ENCODE data around the gene CD7. TPM values are rescaled to one million over a fixed set of nuclear protein-coding genes. Genes with fewer than 3 reads are reported as not detected.
A peak's percentile ranks its signal among the peaks of the same experiment; 100 is the strongest.

The CD7 gene
- total and polyA plus RNA-seq, 4 donors = 0.33 to 3.4 (median 1.7) TPM

DNA sequence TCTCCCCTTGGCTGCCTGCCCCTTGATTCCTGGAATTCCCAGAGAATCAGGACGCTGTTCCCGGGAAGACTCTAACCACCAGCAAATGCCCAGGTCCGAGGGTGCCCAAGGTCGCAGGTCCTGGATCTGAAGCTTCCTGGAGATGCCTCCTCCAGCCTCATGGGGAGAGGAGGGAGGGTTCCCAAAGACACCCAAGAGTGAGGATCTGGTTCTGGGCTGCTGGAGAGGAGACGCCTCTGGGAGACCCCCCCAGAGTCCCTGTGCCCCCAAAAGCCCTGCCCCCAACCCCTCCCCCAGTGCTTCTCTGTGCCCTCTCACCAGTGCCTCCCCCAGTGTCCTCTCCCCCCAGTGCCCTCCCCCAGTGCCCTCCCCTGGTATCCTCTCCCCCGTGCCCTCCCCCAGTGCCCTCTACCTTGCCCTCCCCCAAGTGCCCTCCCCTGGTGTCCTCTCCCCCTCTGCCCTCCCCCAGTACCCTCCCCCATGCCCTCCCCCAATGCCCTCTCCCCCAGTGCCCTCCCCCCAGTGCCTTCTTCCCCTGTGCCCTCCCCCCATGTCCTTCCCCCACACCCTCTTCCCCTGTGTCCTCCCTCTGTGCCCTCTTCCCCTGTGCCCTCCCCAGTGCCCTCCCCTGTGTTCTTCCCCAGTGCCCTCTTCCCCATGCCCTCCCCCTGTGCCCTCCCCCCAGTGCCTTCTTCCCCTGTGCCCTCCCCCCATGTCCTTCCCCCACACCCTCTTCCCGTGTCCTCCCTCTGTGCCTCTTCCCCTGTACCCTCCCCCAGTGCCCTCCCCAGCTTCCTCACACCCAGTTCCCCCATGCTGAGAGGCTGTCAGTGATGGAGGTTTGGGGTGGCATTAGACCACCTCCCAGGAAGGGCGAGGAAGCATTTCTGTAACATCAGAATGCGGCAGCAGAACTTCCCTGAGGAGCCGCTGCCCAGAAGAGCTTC, 22.5 kb upstream of the CD7 start:
- WGBS, 2 donors = 50 to 54% methylated on average over 8 to 10 of the region's 10 CpGs

DNA sequence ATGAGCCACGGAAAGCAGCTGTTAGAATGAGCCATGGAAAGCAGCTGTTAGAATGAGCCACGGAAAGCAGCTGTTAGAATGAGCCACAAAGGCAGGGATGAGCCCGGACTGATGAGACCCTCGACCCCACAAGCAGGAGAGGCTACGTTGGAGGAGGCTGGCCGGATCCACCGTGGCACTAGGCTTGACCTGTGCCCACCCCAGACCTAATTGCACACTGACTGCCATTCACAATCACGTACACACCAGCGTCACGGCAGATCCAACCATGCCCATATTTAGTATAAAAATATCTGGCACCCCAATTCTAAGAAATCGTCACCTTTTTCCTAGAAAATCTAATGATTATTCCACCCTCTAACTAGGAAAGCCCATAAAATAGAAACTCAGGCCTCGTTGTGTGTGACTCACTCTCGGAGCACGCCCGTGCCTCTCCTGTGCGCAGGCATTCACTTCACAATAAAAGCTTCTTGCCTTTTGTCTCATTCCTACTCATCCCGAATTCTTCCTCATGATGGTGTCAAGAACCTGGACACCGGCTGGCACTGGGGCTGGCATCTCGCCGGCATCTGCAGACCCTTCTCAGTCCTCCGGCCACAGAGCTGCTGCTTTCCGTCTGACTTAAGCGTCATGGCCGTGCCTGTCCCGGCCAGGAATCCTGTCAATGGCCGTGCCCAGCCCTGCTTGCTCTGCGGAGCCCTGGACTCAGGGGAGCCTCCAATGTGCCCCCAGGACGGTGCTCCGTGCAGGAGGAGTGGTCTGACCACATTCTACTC, 21.6 kb upstream of the CD7 start:
- Histone ChIP-seq H3K36me3 (ENCODE audit: control insufficient read depth in 1 of 2, insufficient read depth in 2 of 2, low read length in 1 of 2) (no peaks in the 10 kb centered on the region), H3K4me1 (ENCODE audit: control insufficient read depth in 1 of 2, insufficient read depth in 2 of 2, low read length in 2 of 2) (no peaks in the 10 kb centered on the region), H3K27ac (ENCODE audit: low read depth in 1 of 2, low read length in 2 of 2) (no peak overlapping the region), H3K27me3 (ENCODE audit: control insufficient read depth in 1 of 2, insufficient read depth in 2 of 2, low read length in 1 of 2) (no peaks in the 10 kb centered on the region), H3K4me3 (ENCODE audit: low read length in 2 of 2) (peak overlapping the region in 1 of 2 donors; percentile 7), H3K9me3 (ENCODE audit: control insufficient read depth, low read length) (no peaks in the 10 kb centered on the region)
- DNase-seq (peak; percentile 51 to 77), ATAC-seq (ENCODE audit: low FRiP score) (peak; percentile 75)
- intact Hi-C loops (cut with DNase I) = no loop called here
- WGBS, 2 donors = 8 to 10% methylated on average over 29 of the region's 29 CpGs

More for the DNA sequence above, 22.5 kb upstream of the CD7 start:
- Histone ChIP-seq H3K27ac (ENCODE audit: low read depth in 1 of 2, low read length in 2 of 2) (no peak overlapping the region), H3K9me3 (ENCODE audit: control insufficient read depth, low read length) (no peaks in the 10 kb centered on the region), H3K4me1 (ENCODE audit: control insufficient read depth in 1 of 2, insufficient read depth in 2 of 2, low read length in 2 of 2) (no peaks in the 10 kb centered on the region), H3K36me3 (ENCODE audit: control insufficient read depth in 1 of 2, insufficient read depth in 2 of 2, low read length in 1 of 2) (no peaks in the 10 kb centered on the region), H3K4me3 (ENCODE audit: low read length in 2 of 2) (peak overlapping the region in 1 of 2 donors; percentile 7), H3K27me3 (ENCODE audit: control insufficient read depth in 1 of 2, insufficient read depth in 2 of 2, low read length in 1 of 2) (no peaks in the 10 kb centered on the region)
- intact Hi-C loops (cut with DNase I) = no loop called here
- DNase-seq (peak in 1 of 2 donors; percentile 51), ATAC-seq (ENCODE audit: low FRiP score) (no peak)

DNA sequence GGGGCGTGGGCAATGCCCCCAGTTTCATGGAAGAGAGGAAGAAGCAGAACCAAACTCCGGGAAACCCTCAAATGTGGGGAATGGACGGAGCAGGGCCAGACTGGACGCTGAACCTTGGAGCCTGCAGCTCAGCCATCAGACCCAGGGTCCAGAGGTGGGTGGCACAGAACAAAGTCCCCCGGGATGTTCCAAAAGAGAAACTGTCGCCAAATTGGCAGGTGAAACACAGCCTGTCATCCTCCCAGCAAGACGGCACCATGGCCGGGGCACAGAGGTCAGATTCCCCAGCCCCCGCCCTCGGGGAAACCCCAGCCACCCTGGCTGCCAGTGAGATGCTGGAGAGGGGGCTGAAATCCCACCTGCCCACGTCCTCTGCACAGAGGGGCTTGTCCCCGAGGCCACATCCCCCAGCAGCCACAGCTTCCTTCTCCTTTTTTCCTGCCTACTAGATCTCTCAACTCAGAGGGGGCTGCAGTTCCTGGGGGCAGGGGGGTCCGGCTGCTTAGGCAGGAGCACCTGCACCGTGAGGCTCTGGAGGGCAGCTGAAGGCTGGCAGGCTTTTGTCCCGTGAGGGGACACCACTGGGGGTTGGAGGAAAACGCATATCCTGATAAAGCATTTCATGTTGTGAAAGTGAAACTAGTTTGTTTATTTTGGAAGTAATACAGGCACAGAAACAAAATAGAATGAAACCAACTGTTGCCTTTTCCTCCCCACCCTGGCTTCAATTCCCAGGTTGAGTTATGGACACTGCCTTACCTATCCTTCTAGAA, 17.4 kb upstream of the CD7 start:
- WGBS, 2 donors = 37% methylated on average over 16 of the region's 16 CpGs
- H3K27ac ChIP-seq (ENCODE audit: low read depth in 1 of 2, low read length in 2 of 2) = no peak overlapping the region
- ATAC-seq (ENCODE audit: low FRiP score) (no peak), DNase-seq (peak in 1 of 2 donors; percentile 58)
- no peaks in the 10 kb centered on the region for H3K4me1 ChIP-seq (ENCODE audit: control insufficient read depth in 1 of 2, insufficient read depth in 2 of 2, low read length in 2 of 2)
- H3K4me3 ChIP-seq (ENCODE audit: low read length in 2 of 2) = no peak overlapping the region
- no peaks in the 10 kb centered on the region for H3K36me3 ChIP-seq (ENCODE audit: control insufficient read depth in 1 of 2, insufficient read depth in 2 of 2, low read length in 1 of 2)
- no peaks in the 10 kb centered on the region for H3K9me3 ChIP-seq (ENCODE audit: control insufficient read depth, low read length)
- intact Hi-C loops (cut with DNase I) = no loop called here
- H3K27me3 ChIP-seq (ENCODE audit: control insufficient read depth in 1 of 2, insufficient read depth in 2 of 2, low read length in 1 of 2) = no peaks in the 10 kb centered on the region

DNA sequence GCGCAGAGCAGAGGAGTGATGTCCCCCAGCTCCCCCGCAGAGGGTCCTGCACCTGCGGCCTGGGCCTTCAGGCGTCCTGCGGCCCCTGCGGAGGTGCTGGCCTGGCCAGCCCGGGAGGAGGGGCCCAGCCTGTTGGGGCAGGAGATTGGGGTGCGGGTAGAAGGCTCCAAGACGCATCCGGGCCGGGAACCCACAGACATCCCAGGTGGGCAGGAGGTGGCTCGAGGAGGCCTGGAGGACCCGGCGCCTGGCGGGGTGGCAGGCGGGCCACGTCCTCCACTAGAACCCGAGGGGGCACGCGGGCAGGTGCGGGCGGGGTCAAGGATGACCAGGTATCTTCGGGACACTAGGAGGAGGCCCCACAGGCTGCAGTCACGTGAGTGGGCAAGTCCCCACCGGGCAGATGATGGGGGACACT, 16.8 kb upstream of the CD7 start:
- no peaks in the 10 kb centered on the region for H3K9me3 ChIP-seq (ENCODE audit: control insufficient read depth, low read length)
- no peak overlapping the region for H3K4me3 ChIP-seq (ENCODE audit: low read length in 2 of 2)
- no peak overlapping the region for H3K27ac ChIP-seq (ENCODE audit: low read depth in 1 of 2, low read length in 2 of 2)
- ATAC-seq (ENCODE audit: low FRiP score) (peak; percentile 3), DNase-seq (peak in 1 of 2 donors; percentile 61)
- no peaks in the 10 kb centered on the region for H3K36me3 ChIP-seq (ENCODE audit: control insufficient read depth in 1 of 2, insufficient read depth in 2 of 2, low read length in 1 of 2)
- H3K27me3 ChIP-seq (ENCODE audit: control insufficient read depth in 1 of 2, insufficient read depth in 2 of 2, low read length in 1 of 2) = no peaks in the 10 kb centered on the region
- no peaks in the 10 kb centered on the region for H3K4me1 ChIP-seq (ENCODE audit: control insufficient read depth in 1 of 2, insufficient read depth in 2 of 2, low read length in 2 of 2)
- intact Hi-C loops (cut with DNase I) = no loop called here
- WGBS, 2 donors = 65 to 70% methylated on average over 25 of the region's 25 CpGs

GRCh38 chr17:82333279-82334171, 16.1 kb upstream of the CD7 start, which contains the start of gene SECTM1:
TSS of gene SECTM1 (minus strand) at chr17:82333766. CDS start at chr17:82327240, 6,526 bp downstream.
- H3K4me1 ChIP-seq (ENCODE audit: control insufficient read depth in 1 of 2, insufficient read depth in 2 of 2, low read length in 2 of 2) = no peaks in the 10 kb centered on the region
- no peak within 1 kb of the TSS for H3K27ac ChIP-seq (ENCODE audit: low read depth in 1 of 2, low read length in 2 of 2)
- no peaks in the 10 kb centered on the region for H3K36me3 ChIP-seq (ENCODE audit: control insufficient read depth in 1 of 2, insufficient read depth in 2 of 2, low read length in 1 of 2)
- H3K4me3 ChIP-seq (ENCODE audit: low read length in 2 of 2) = peak within 1 kb of the TSS; percentile 10 to 50
- 1 to 2% methylated on average over 87 to 90 of the region's 90 CpGs for WGBS, 2 donors
- peak; percentile 48 for ATAC-seq (ENCODE audit: low FRiP score)
- H3K27me3 ChIP-seq (ENCODE audit: control insufficient read depth in 1 of 2, insufficient read depth in 2 of 2, low read length in 1 of 2) = no peaks in the 10 kb centered on the region
- intact Hi-C loops (cut with DNase I) = no loop called here
- DNase-seq = peak; percentile 79 to 87
- no peaks in the 10 kb centered on the region for H3K9me3 ChIP-seq (ENCODE audit: control insufficient read depth, low read length)

DNA sequence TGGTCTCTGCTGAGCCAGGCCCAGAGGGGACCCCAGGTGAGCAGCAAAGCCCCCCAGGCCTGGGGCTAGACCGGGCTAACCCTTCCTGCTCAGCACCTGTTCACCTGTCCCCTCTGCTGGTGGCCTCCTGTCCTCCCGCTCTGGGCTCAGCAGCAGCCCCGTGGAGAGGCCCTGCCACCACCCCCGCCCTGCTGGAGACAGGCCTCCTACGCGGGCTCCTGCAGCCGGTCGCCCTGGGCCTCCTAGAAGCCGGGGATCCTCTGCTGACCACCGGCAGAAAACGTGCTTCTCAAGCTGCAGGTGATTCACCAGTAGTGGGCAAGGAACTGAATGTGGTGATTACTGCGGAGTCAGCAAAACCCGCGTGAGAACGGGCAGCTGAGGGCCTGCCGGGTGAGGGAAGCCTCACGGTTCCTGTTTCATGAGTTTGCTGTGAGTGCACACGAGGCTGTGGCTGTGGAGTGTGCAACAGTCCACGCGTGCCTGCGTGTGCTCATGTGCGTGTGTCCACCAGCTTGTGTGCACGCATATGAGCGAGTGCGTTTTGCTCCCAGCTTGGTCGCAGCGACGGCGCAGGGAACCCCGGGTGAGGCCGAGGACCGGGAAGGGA, 15.4 kb upstream of the CD7 start:
- Histone ChIP-seq H3K4me1 (ENCODE audit: control insufficient read depth in 1 of 2, insufficient read depth in 2 of 2, low read length in 2 of 2) (no peaks in the 10 kb centered on the region), H3K27me3 (ENCODE audit: control insufficient read depth in 1 of 2, insufficient read depth in 2 of 2, low read length in 1 of 2) (no peaks in the 10 kb centered on the region), H3K9me3 (ENCODE audit: control insufficient read depth, low read length) (no peaks in the 10 kb centered on the region), H3K36me3 (ENCODE audit: control insufficient read depth in 1 of 2, insufficient read depth in 2 of 2, low read length in 1 of 2) (no peaks in the 10 kb centered on the region), H3K4me3 (ENCODE audit: low read length in 2 of 2) (no peak overlapping the region), H3K27ac (ENCODE audit: low read depth in 1 of 2, low read length in 2 of 2) (no peak overlapping the region)
- DNase-seq = peak in 1 of 2 donors; percentile 89
- intact Hi-C loops (cut with DNase I) = no loop called here
- WGBS, 2 donors = 16% methylated on average over 31 to 32 of the region's 32 CpGs
- ATAC-seq (ENCODE audit: low FRiP score) = peak; percentile 21

DNA sequence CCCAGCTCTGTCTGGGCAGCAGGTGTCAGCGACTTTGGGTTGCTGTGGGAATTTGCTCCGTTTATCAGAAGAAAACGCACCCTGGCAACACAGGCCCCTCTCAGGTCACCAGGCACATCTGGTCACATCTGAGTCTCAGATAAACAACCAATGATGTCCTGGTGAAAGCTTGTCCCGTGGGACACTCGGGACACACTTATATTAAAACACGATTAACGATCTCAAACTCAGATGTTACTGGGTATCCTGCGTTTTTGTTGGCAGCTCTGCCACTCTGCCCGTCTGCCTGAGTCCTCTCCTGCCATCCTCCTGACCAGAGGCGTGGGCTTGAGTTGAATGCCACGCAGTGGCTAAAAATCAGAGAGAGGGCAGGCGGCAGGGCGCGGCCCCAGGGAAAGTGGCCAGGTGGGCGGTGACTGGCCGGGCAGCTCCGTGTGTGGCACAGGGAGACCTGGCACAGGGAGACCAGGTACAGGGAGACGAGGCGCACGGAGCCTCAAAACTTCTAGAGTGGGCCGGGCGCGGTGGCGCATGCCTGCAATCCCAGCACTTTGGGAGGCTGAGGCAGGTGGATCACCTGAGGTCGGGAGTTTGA, 14.0 kb upstream of the CD7 start:
- intact Hi-C loops (cut with DNase I) = no loop called here
- peak in 1 of 2 donors; percentile 37 for DNase-seq
- Histone ChIP-seq H3K4me1 (ENCODE audit: control insufficient read depth in 1 of 2, insufficient read depth in 2 of 2, low read length in 2 of 2) (no peaks in the 10 kb centered on the region), H3K27ac (ENCODE audit: low read depth in 1 of 2, low read length in 2 of 2) (no peak overlapping the region), H3K4me3 (ENCODE audit: low read length in 2 of 2) (no peak overlapping the region), H3K9me3 (ENCODE audit: control insufficient read depth, low read length) (no peaks in the 10 kb centered on the region), H3K36me3 (ENCODE audit: control insufficient read depth in 1 of 2, insufficient read depth in 2 of 2, low read length in 1 of 2) (no peaks in the 10 kb centered on the region), H3K27me3 (ENCODE audit: control insufficient read depth in 1 of 2, insufficient read depth in 2 of 2, low read length in 1 of 2) (no peaks in the 10 kb centered on the region)
- WGBS, 2 donors = 74 to 80% methylated on average over 25 of the region's 25 CpGs
- no peak for ATAC-seq (ENCODE audit: low FRiP score)

All from aorta (tissue), 5 donors.